IPS DF 6.9 (cell line): ENCODE results near the gene PRKCI.

Source experiments
- DNase-seq: peaks from one replicate; pipeline ENCODE4 v3.0.0-alpha.2; 2013; ENCODE audit warnings: low read depth, low spot score
- H3K27ac ChIP-seq: one replicate; pipeline ENCODE4 v1.5.1; 2013; ENCODE audit warnings: low read length, control low read depth
- H3K27me3 ChIP-seq: 2 replicates; pipeline ENCODE4 v1.6.1; 2013; ENCODE audit warnings: mild to moderate bottlenecking, low read length; ENCODE audit not compliant: control insufficient read depth, insufficient read depth
- H3K36me3 ChIP-seq: 2 replicates; pipeline ENCODE4 v1.6.1; 2013; ENCODE audit warnings: low read length; ENCODE audit not compliant: control insufficient read depth, insufficient read depth
- H3K4me1 ChIP-seq: 2 replicates; pipeline ENCODE4 v1.6.1; 2013; ENCODE audit warnings: low read length; ENCODE audit not compliant: control insufficient read depth, insufficient read depth
- H3K4me3 ChIP-seq: 2 replicates; pipeline ENCODE4 v1.5.1; 2013; ENCODE audit warnings: mild to moderate bottlenecking, low read length
- H3K9me3 ChIP-seq: 2 replicates; pipeline ENCODE4 v1.6.1; 2013; ENCODE audit warnings: low read length, inconsistent platforms; ENCODE audit not compliant: control insufficient read depth, insufficient read depth
- WGBS: extraction: QIAGEN DNeasy Blood & Tissue Kit; methylation state at CpG from one replicate; pipeline ENCODE4 v1.1.7; 2013; ENCODE audit warnings: mixed read lengths, missing lambda C conversion rate; ENCODE audit not compliant: insufficient read length, insufficient coverage; 5-methylcytosine and 5-hydroxymethylcytosine counted together

Gene PRKCI

GRCh38 chr3:170354760-170355159 lies 132.5 kb downstream of the PRKCI start:
- WGBS: no CpG with 5 or more reads among the region's 4 CpGs
- H3K9me3 ChIP-seq: no peaks in the 10 kb centered on the region
- H3K27me3 ChIP-seq: no peaks in the 10 kb centered on the region
- no peaks in the 10 kb centered on the region for H3K4me1 ChIP-seq
- H3K4me3 ChIP-seq: no peak overlapping the region
- H3K36me3 ChIP-seq: no peaks in the 10 kb centered on the region; the same call in 1 of the 2 replicates
- DNase-seq: no peak
- no peak overlapping the region for H3K27ac ChIP-seq
